Measurements from ENCODE around the gene PPP2R3B. TPM values are rescaled to one million over a fixed set of nuclear protein-coding genes. Genes with fewer than 3 reads are reported as not detected.
"Not testable (repeated sequence)": the region's sequence is repeated elsewhere in the genome, so short reads cannot be mapped to it uniquely, and the experiment has no call there.

The PPP2R3B gene
- total and polyA plus RNA-seq, 2 of the 4 experiments (the other 2 are of a cell fraction) = 13.2 to 13.3 TPM

GRCh38 chrX:351736-352135 lies 35.0 kb downstream of the PPP2R3B start:
- no peak overlapping the region for H4K8ac ChIP-seq (ENCODE audit: low read depth in 2 of 2, low read length in 2 of 2)
- no peak overlapping the region for H2AFZ ChIP-seq (replicated peaks; ENCODE audit: low read length, poor library complexity)
- peaks cover 0 to 4% of the 10 kb centered on the region in 2 experiments; a peak in 2 of 4 replicates for H3K79me1 ChIP-seq (ENCODE audit: low read depth in 1 of 2, low read length in 2 of 2)
- ATAC-seq (ENCODE audit: low read depth) (no peak), DNase-seq (no peak)
- H2AK5ac ChIP-seq (ENCODE audit: low read depth, low read length) = no peak overlapping the region
- dilution Hi-C loops (cut with HindIII; ENCODE audit: low sequenced_read_pairs, unreplicated experiment) (no loop called here), in situ Hi-C loops (cut with MboI; ENCODE audit: low sequenced_read_pairs) (no loop called here), intact Hi-C loops (cut with micrococcal nuclease) (no loop called here)
- H3K4me1 ChIP-seq (ENCODE audit: control insufficient read depth, insufficient read depth, low read length) = no peaks in the 10 kb centered on the region; the same call in 1 of the 2 replicates
- H3K9me3 ChIP-seq (ENCODE audit: control insufficient read depth, insufficient read depth, low read length) = no peaks in the 10 kb centered on the region
- H3K23ac ChIP-seq (ENCODE audit: low read depth, low read length) = no peak overlapping the region
- H4K20me1 ChIP-seq (ENCODE audit: insufficient read depth, low read length) = no peaks in the 10 kb centered on the region; the same call in 1 of the 2 replicates
- POLR2A ChIA-PET (ENCODE audit: unreplicated experiment) = no interaction called here
- no peak overlapping the region for H3K4ac ChIP-seq (ENCODE audit: low read depth, low read length)
- no peaks in the 10 kb centered on the region for H3K27me3 ChIP-seq (ENCODE audit: control insufficient read depth, insufficient read depth, low read length)
- no peak overlapping the region for H2BK20ac ChIP-seq (ENCODE audit: low read depth, low read length)
- no peak overlapping the region for H3K27ac ChIP-seq (ENCODE audit: insufficient read depth, low read length)
- no peak overlapping the region for H2BK5ac ChIP-seq (ENCODE audit: low read depth, low read length, poor library complexity, severe bottlenecking)
- TF ChIP-seq BHLHE40 (IDR thresholded peaks at IDR 0.05; ENCODE audit: low read depth, low read length) (no peak), SMC3 (IDR thresholded peaks at IDR 0.05; ENCODE audit: low read depth, low read length) (no peak), RAD21 (IDR thresholded peaks at IDR 0.05; ENCODE audit: low read length) (no peak), RCOR1 (IDR thresholded peaks at IDR 0.05; ENCODE audit: insufficient replicate concordance, low read length) (no peak), MAZ (IDR thresholded peaks at IDR 0.05; ENCODE audit: borderline replicate concordance, low read depth, low read length) (no peak), NFE2L2 (IDR thresholded peaks at IDR 0.05; ENCODE audit: low read depth, low read length) (no peak), CEBPB (IDR thresholded peaks at IDR 0.05; ENCODE audit: low read depth, low read length) (no peak), MAFK (IDR thresholded peaks at IDR 0.05; ENCODE audit: low read depth, low read length) (no peak)
- no peak overlapping the region for H3K4me3 ChIP-seq (ENCODE audit: insufficient read depth, low read depth, low read length)
- no peak overlapping the region for H3K56ac ChIP-seq (ENCODE audit: extremely low read depth, insufficient read depth, low read length)
- WGBS, 2 experiments (ENCODE audit: extremely low coverage in 2 of 2, insufficient read length in 1 of 2) = no CpG with 5 or more reads among the region's 10 CpGs
- no peak overlapping the region for H4K91ac ChIP-seq (ENCODE audit: insufficient read depth, low read depth, low read length)
- H3K18ac ChIP-seq (ENCODE audit: low read depth, low read length) = no peak overlapping the region
- no peak overlapping the region for H3K9ac ChIP-seq (ENCODE audit: low read depth, low read length)
- H4K5ac ChIP-seq (ENCODE audit: low read depth, low read length) = no peak overlapping the region
- peaks cover 7% of the 10 kb centered on the region for H3K36me3 ChIP-seq (ENCODE audit: control insufficient read depth, insufficient read depth, low read length)
- CTCF ChIA-PET = no interaction called here
- H2AK9ac ChIP-seq (replicated peaks; ENCODE audit: low read depth, low read length, poor library complexity) = no peak overlapping the region
- no peak overlapping the region for H2BK15ac ChIP-seq (ENCODE audit: low read depth, low read length)
- BruUV-seq (replicated peaks) = no TSS peak
- H2BK120ac ChIP-seq (ENCODE audit: low read depth, low read length) = no peak overlapping the region
- H3K9me1 ChIP-seq (ENCODE audit: insufficient read depth, low read length) = no peaks in the 10 kb centered on the region
- H3K14ac ChIP-seq (replicated peaks; ENCODE audit: low read depth, low read length) = no peak overlapping the region
- no peak overlapping the region for H3K4me2 ChIP-seq (ENCODE audit: low read depth, low read length)

- DNase-seq; H4K20me1 ChIP-seq (ENCODE audit: insufficient read depth, low read length); H2BK5ac ChIP-seq (ENCODE audit: low read depth, low read length, poor library complexity, severe bottlenecking); H4K91ac ChIP-seq (ENCODE audit: insufficient read depth, low read depth, low read length); H2AFZ ChIP-seq (replicated peaks; ENCODE audit: low read length, poor library complexity); H2BK20ac ChIP-seq (ENCODE audit: low read depth, low read length); H3K23ac ChIP-seq (ENCODE audit: low read depth, low read length); H3K27me3 ChIP-seq (ENCODE audit: control insufficient read depth, insufficient read depth, low read length); H3K4me2 ChIP-seq (ENCODE audit: low read depth, low read length); H3K27ac ChIP-seq (ENCODE audit: insufficient read depth, low read length); ATAC-seq (ENCODE audit: low read depth); H3K9ac ChIP-seq (ENCODE audit: low read depth, low read length); H3K18ac ChIP-seq (ENCODE audit: low read depth, low read length); H3K14ac ChIP-seq (replicated peaks; ENCODE audit: low read depth, low read length); H4K8ac ChIP-seq (ENCODE audit: low read depth in 2 of 2, low read length in 2 of 2); BruUV-seq (replicated peaks); POLR2A ChIA-PET (ENCODE audit: unreplicated experiment); CTCF ChIA-PET; H4K5ac ChIP-seq (ENCODE audit: low read depth, low read length); H3K4me3 ChIP-seq (ENCODE audit: insufficient read depth, low read depth, low read length); intact Hi-C loops (cut with micrococcal nuclease); H3K4me1 ChIP-seq (ENCODE audit: control insufficient read depth, insufficient read depth, low read length); H3K79me1 ChIP-seq (ENCODE audit: low read depth in 1 of 2, low read length in 2 of 2); H3K9me3 ChIP-seq (ENCODE audit: control insufficient read depth, insufficient read depth, low read length); H2AK9ac ChIP-seq (replicated peaks; ENCODE audit: low read depth, low read length, poor library complexity); H3K9me1 ChIP-seq (ENCODE audit: insufficient read depth, low read length); H2BK120ac ChIP-seq (ENCODE audit: low read depth, low read length); dilution Hi-C loops (cut with HindIII; ENCODE audit: low sequenced_read_pairs, unreplicated experiment); H3K4ac ChIP-seq (ENCODE audit: low read depth, low read length); H2AK5ac ChIP-seq (ENCODE audit: low read depth, low read length); in situ Hi-C loops (cut with MboI; ENCODE audit: low sequenced_read_pairs); H3K36me3 ChIP-seq (ENCODE audit: control insufficient read depth, insufficient read depth, low read length); H2BK15ac ChIP-seq (ENCODE audit: low read depth, low read length); H3K56ac ChIP-seq (ENCODE audit: extremely low read depth, insufficient read depth, low read length): not testable (repeated sequence)
- 95% methylated on average over 6 of the region's 13 CpGs; no CpG with 5 or more reads in 1 of the 2 experiments for WGBS, 2 experiments (ENCODE audit: extremely low coverage in 2 of 2, insufficient read length in 1 of 2)
Measured at GRCh38 chrX:351324-351641, 35.4 kb downstream of the PPP2R3B start.
